ENCODE results near the gene DOHH.

GRCh38 chr19:3544058-3544376 is 43.5 kb upstream of the DOHH start:
- no peak for TF ChIP-seq CTCF (IDR thresholded peaks at IDR 0.05)
- no peak for TF ChIP-seq POLR2A (IDR thresholded peaks at IDR 0.05; ENCODE audit: low read depth)

Measured in esophagus muscularis mucosa (tissue), 3 donors.